DOHH2 (cell line): ENCODE data around the gene PNP.

ENCODE experiments used
- CTCF ChIP-seq: fragments of 200-600 bp; sonication (generic); IDR thresholded peaks from one replicate; pipeline ENCODE4 v1.5.1; 2014; ENCODE audit warnings: antibody characterized with exemption, mild to moderate bottlenecking, low read depth, low read length; ENCODE audit not compliant: poor library complexity, severe bottlenecking
- EZH2phosphoT487 ChIP-seq: fragments of 200-600 bp; sonication (generic); IDR thresholded peaks from 2 replicates; pipeline ENCODE4 v1.6.1; 2017; ENCODE audit warnings: borderline replicate concordance, mild to moderate bottlenecking, antibody characterized with exemption, low read length, moderate library complexity, mixed read lengths

GRCh38 chr14:20461225-20462141 lies 7.7 kb upstream of the PNP start, which contains the start of gene PIP4P1:
- TF ChIP-seq CTCF (no peak), EZH2phosphoT487 (no peak)
